IPS-18c (cell line): ENCODE results near the gene CCNY.

Source experiments
- H3K4me3 ChIP-seq: 2 replicates; pipeline ENCODE4 v1.7.0; 2013; ENCODE audit warnings: low read depth, mild to moderate bottlenecking, low read length, moderate library complexity; ENCODE audit not compliant: insufficient read depth
- H3K9me3 ChIP-seq: one replicate; pipeline ENCODE4 v1.6.1; 2013; ENCODE audit warnings: mild to moderate bottlenecking, low read length, moderate library complexity; ENCODE audit not compliant: control insufficient read depth, insufficient read depth

Gene CCNY

GRCh38 chr10:35447693-35448407, 111.5 kb downstream of the CCNY start:
- Histone ChIP-seq H3K4me3 (no peak overlapping the region), H3K9me3 (no peaks in the 10 kb centered on the region)

DNA sequence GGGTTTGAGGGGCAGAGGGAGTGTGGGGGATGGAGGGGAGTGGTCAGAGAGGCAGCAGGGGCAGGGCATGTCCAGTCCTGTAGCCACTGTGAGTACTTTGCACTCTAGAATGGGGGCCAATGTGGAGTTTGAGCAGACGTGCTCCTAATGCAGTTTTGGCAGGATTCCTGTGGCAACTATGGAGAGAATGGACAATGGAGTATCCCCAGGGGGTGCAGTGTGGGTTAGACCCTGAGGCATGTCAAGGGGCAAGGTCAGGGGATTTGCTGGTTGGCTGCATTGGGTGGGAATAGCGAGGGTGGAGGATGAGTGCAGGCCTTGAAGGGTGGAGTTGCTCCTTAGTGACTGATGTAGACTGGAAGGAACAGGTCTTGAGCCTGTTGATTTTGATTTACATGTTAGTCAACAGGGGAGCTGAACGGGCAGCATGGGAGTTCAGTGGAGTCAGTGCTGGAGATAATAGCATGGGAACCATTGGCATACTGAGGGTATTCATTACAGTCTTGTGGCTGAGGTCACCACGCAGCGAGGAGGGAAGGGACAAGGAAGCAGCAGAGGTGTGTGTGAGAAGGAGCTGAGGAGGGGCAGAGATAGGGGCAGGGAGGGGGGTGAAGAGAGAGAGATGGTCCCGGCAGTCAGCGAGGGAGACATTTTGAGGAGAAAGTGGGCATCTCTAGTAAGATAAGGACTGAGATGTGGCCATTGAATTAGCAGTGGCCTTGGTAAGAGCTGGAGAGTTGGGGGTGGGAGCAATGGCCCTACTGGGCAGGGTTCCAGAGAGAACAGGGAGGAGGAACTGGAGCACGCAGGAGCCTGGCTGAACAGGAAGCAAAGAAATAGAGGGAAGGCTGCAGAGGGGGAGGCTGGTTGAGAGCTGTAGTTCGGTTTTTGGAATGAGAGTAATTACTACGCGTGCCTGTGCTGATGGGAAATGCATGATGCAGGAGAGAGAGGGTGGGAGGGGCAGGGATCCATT, 112.7 kb downstream of the CCNY start:
- Histone ChIP-seq H3K4me3 (no peak overlapping the region), H3K9me3 (no peaks in the 10 kb centered on the region)

DNA sequence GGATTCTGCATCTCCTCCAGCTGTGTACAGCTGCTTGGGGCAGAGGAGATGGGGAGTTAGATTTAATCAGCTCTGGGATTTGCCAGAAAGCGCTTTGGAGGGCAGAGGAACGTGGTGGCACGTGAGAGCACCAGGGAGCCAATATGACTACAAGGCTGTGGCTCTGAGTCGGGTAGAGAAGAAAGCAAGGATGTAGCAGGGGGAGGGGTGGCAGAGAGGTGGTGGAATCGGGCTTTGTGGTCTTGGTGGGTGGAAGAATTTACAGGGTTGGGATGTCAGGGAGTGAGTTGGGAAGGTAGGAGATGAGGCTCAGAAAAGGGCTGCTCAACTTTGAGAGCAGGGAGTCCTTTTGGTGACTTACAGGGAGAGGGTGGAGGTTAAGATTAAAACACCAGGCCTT, 113.6 kb downstream of the CCNY start:
- H3K4me3 ChIP-seq, result no peak overlapping the region

GRCh38 chr10:35451151-35452016, 115.1 kb downstream of the CCNY start:
- no peaks in the 10 kb centered on the region for H3K9me3 ChIP-seq
- no peak overlapping the region for H3K4me3 ChIP-seq

More for the DNA sequence above, 113.6 kb downstream of the CCNY start:
- no peaks in the 10 kb centered on the region for H3K9me3 ChIP-seq

DNA sequence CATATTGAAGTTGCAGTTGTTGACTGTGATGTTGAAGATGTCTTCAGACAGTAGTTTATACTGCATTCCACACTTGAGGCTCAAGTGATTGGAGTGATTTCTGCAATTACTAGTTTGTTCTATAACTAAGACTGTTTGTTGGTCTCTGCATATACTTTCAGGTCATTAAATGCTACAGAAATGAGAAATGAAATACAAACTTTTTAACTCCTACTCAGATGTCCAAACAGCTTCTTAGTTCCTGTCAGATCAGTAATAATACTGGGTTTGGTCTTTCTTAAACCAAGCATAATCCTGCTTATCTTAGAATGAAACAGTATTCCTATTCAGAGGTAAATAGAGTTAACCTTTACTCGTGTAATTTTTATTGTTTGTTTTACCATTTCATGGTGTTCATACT, 115.9 kb downstream of the CCNY start:
- Histone ChIP-seq H3K9me3 (no peaks in the 10 kb centered on the region), H3K4me3 (no peak overlapping the region)

- H3K9me3 ChIP-seq, result no peaks in the 10 kb centered on the region
- H3K4me3 ChIP-seq, result no peak overlapping the region
Measured at GRCh38 chr10:35452847-35453246, 116.5 kb downstream of the CCNY start.

DNA sequence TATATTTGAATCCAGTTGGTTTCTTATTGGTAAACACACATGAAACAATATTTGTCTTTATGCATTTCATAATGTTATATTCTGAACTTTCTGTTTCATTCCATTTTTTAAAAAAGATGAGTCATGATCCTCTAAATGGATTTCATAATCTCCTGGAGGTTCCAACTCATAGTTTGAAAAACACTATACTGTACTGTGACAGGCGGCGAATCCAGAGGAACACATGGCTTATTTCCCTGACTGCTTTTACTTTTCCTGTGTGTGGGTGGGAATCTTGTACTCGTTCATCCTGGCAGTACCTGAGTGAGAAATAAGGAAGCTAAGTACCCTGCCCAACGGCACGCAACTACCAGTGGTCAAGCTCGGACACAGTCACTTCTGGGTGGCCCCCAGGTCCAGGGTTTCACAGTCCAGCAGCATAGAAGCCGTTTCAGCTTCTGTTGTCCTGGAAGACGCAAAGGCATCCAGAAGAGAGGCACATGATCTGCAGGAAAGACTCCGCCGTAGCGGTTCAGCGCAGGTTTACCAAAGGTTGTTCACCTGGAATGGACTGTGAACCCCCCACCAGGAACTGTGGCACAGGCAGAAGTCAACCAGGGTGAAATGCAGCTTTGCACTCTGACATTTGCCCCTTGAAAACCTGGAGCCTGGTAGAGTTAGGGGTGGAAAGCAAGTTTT, 117.7 kb downstream of the CCNY start:
- Histone ChIP-seq H3K4me3 (no peak overlapping the region), H3K9me3 (no peaks in the 10 kb centered on the region)

GRCh38 chr10:35456153-35456720, 119.9 kb downstream of the CCNY start:
- no peaks in the 10 kb centered on the region for H3K9me3 ChIP-seq
- H3K4me3 ChIP-seq, result no peak overlapping the region

DNA sequence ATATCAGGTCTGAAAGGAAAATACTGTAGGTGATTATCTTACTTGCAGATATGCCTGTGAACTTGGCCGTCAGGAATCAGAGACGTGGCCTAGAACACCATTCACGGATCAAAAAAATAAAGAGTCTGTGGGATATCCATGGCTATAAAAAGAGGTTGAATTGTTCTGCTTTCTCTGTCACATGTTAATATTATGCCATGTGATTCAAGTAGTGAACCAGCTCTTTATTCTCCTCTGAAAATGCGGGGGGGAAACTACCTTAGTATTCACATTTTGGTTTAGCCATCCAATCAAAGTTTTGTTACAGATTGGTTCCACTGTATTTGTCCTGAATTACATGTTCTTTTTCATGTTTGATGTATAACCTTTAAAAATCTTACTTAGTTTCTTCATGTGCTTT, 120.5 kb downstream of the CCNY start:
- no peak overlapping the region for H3K4me3 ChIP-seq
- H3K9me3 ChIP-seq, result no peaks in the 10 kb centered on the region

DNA sequence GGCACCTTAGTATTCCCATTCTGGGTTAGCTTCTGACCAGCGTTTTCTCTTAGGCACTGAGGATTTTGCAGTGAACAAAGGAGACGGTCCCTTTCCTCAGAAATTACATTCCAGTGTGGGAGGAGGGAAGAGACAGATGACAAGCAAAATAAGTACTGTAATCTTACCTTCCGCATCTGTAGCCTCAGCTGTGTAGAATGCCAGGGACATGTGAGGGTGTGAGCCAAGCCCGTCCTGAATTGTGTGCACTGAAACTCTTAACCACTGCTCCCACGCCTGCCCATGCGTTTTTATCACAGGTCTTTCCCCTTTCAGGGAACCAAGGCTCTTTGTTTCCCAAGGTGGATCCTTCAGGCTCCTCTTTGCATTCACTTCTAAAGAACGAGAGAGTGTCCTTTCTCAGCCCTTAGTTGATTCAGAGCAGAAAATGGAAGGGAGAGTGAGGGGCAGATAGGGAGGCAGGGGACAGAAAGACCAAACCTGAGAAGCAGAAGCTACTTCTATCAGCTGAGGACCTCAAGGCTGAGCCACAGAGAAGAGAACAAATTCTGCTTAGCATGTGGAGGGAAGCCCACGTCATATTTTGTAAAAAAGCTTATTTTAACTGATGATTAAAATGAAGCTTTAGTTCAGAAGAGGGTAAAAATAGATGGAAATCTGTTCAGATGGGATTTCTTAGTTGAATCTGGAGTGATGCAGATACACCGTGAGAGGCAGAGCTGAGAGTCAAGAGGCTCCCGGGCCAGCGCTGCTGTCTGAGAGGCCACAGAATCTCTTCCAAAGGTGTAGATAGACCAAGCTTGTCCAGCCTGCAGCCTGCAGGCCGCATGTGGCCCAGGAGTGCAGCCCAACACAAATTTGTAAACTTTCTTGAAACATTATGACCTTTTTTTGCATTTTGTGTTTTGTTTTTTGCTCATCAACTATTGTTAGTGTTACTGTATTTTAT, 122.5 kb downstream of the CCNY start:
- H3K9me3 ChIP-seq, result no peaks in the 10 kb centered on the region
- H3K4me3 ChIP-seq, result no peak overlapping the region

DNA sequence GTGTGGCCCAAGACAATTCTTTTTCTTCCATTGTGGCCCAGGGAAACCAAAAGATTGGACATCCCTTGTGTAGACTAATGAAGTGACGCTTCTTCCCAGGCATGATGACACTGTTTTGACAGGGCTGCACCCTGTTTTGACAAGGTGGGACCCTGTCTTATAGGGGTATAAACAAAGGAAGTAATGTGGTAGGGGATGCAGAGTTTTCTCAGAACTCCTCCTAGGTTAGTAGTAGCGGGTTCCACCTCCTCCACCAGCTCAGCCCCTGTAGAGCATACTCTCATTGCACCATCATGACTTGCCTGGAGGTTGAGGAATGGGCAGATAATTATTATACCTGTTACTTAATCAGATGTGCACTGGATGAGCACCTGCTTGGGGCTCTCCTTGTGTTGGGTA, 123.1 kb downstream of the CCNY start:
- H3K9me3 ChIP-seq, result no peaks in the 10 kb centered on the region
- no peak overlapping the region for H3K4me3 ChIP-seq

- Histone ChIP-seq H3K9me3 (no peaks in the 10 kb centered on the region), H3K4me3 (no peak overlapping the region)
Measured at GRCh38 chr10:35460852-35461460, 124.6 kb downstream of the CCNY start.

DNA sequence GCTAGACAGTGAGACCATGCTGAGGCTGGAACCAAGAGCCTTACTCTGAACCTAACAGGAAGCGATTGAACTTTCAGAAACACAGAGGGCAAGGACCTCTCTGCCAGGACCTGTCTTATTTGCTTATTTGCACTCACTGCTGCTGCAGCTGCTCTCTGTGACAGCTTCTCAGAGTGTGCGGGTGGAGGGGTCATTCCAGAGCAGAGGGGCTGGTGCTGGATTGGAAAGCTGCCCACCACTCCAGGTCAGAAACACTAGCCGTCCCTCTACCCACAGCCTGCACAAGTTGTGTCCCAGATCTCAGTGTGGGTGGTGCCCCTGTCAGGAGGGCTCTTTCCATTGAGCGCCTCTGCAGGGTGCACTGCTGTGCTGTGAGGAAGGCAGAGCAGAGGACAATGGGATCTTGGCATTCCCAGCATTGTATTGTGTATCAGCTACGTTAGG, 126.2 kb downstream of the CCNY start:
- H3K9me3 ChIP-seq, result no peaks in the 10 kb centered on the region
- no peak overlapping the region for H3K4me3 ChIP-seq

DNA sequence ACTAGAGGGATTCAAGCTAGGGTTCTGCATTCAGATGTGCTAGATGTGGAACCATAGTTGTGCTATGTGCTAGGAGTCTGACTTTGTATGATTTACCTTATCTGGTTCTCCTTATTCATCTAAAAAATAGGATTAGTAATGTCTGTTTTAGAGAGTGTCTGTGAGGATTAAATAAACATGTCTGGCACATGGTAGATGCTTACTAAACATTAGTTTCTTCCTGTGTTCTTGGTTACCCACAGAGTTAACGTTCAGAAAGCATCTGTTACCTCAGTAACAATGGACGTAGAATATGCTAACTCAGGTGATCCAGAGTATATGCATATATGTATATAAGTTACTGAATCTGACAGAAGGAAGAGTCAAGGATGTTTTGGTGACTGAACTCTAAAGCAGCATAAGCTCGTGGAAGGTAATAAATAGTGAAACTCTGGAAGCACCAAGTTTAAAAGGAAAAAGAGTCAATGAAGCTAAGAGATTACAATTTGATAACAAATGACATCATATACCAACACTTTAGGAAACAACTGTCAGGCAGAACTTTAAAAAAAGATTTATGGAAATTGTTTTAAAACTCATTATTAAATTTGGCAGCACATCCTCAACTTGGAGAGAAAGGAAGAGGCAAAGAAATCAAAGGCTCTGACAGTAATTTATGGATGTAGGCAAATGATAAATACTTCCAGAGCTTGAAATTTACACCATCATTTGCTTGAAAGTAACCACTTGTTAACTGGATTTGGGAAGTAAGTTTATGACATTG, 127.0 kb downstream of the CCNY start:
- no peak overlapping the region for H3K4me3 ChIP-seq
- no peaks in the 10 kb centered on the region for H3K9me3 ChIP-seq

DNA sequence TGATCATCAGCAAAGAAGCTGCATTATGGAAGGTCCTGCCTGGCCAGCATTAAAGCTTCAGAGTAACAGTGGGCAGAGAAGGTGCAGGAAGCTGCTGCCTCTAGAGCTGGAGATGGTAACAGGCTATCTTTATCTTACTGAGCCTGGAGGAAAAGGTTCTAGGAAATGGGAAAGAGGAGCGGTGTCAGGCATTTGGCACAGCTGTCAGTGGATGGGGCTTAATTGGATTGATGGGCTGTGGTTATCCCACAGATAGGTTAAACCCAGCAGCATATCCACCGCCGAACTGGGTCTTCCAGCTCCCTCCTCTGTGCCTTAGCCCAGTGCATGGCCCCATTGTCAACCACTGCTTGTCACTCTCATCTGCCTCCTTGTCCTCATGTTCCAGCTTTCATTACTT, 127.6 kb downstream of the CCNY start:
- no peaks in the 10 kb centered on the region for H3K9me3 ChIP-seq
- H3K4me3 ChIP-seq, result no peak overlapping the region
